GM18511 (cell line): ENCODE measurements around the gene TNF.
A peak's percentile ranks its signal among the peaks of the same experiment; 100 is the strongest.
"Not testable (repeated sequence)": the region's sequence is repeated elsewhere in the genome, so short reads cannot be mapped to it uniquely, and the experiment has no call there.

Source experiments
- ATAC-seq: cut with Tn5 transposase; IDR thresholded peaks from one replicate; pipeline ENCODE4 v1.9.1; 2021; ENCODE audit warnings: mild to moderate bottlenecking, moderate library complexity; ENCODE audit not compliant: unreplicated experiment

Gene TNF

GRCh38 chr6:31586599-31587281 is 11.4 kb downstream of the TNF start:
- ATAC-seq: no peak

DNA sequence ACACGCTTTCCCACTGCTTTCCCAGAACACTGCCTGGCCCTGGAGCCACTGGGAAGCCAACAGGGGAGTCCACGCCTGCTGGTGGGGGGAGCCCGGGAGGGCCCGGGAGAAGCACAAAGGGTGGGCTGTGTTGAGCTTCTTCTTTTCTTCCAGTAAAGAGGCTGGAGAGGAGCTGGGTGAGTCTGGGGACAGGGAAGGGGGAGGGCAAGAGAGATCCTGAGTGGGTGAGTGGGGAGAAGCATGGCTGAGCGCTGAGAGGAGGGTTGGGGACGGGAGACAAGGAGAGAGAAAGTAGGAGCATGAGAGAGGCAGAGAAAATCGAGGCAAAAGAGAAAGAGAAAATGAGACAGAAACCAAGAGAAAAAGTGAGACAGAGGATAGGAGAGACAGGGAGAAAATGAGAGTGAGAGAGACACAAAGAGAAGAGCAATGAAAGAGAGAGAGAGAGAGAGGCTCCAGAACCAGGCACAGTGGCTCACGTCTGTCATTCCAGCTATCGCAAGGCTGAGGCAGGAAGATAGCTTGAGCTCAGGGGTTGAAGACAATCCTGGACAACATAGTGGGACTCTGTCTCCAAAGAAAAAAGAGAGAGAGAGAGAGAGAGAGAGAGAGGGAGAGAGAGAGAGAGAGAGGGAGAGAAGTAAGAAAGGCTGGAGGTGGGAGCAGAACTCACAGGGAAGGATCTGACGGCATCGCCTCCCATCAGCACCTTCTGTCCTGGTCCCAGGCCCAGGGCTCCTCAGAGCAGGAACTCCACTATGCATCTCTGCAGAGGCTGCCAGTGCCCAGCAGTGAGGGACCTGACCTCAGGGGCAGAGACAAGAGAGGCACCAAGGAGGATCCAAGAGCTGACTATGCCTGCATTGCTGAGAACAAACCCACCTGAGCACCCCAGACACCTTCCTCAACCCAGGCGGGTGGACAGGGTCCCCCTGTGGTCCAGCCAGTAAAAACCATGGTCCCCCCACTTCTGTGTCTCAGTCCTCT is 12.7 kb downstream of the TNF start:
- ATAC-seq: no peak

DNA sequence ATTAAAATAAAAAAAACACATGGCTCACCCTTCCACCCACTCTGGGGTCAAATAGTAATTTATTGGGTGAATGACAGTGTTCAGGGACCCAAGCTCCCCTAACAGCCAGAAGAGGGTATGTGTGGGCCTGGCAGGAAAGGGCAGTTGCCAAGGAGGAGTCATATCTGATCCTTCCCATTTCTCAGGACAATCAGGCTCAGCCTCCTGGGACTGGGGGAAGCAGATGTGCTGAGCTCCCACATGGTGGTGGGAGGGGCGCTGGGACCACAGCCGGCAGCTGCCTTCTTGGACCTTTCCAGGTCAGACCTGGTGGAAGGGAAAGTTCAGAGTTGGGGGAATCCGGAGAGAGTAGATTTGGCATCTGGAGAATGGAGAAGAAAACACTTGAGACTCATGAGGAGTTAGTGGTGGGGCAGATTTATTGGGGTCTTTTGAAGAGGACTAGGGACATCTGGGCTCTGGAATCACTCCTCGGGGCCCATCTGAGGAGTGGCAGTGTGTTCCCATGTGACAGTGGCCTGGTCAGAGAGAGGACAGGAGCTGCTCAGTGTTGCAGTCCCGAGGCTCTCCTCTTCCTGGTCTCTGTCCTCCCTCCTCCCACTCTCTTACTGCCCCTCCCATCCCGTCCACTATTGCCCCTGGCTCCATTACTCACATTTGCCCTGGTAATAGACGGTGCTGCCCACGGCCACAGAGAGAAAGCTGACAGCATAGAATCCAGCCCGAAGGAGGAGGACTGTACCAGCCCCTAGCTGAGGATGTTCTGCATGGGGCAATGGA is 13.7 kb downstream of the TNF start:
- ATAC-seq: no peak

DNA sequence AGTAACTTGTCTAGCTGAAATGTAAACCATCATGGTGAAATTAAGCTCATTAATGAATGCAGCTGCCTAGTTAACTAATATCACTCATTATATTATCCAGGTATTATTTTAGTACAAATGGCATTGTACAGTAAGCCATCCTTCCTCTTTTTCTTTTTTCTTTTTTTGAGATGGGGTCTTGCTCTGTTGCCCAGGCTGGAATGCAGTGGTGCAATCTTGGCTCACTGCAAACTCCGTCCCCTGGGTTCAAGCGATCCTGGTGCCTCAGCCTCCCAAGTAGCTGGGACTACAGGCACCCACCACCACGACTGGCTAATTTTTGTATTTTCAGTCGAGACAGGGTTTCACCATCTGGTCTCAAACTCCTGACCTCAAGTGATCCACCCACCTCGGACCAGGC is 15.3 kb downstream of the TNF start:
- not testable (repeated sequence) for ATAC-seq

GRCh38 chr6:31592396-31592771 is 17.0 kb downstream of the TNF start:
- no peak for ATAC-seq

DNA sequence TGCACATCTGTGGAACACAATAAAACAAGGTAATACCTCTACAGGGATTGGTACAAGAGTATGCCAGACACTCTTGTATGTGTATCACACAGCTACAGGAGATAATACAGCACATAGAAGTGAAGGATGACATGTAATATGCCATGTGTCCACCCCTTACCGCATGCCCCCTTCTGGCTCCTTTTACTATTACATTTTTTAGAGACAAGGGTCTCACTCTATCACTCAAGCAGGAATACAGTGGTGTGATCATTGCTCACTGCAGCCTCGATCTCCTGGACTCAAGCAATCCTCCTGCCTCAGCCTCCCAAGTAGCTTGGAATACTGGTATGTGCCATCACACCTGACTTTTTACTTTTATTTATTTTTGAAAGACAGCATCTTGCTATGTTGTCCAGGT is 21.6 kb downstream of the TNF start:
- ATAC-seq: no peak

DNA sequence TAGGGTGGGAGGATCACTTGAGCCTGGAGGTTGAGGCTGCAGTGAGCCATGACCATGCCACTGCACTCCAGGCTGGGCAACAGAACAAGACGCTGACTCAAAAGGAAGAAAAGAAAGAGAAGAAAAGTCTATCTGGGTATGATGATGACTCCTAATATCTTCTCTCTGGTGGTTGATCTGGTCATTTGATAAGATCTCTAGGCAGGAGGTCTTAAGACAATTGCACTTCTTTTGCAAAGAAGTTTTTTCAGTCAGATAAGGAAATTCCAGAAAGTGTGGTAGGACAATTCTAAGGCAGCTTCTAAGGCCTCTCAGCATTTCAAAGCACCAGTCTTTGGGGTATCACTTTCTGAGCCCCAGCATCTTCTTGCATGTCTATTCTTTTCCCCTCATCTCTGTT is 32.0 kb downstream of the TNF start:
- ATAC-seq: no peak

DNA sequence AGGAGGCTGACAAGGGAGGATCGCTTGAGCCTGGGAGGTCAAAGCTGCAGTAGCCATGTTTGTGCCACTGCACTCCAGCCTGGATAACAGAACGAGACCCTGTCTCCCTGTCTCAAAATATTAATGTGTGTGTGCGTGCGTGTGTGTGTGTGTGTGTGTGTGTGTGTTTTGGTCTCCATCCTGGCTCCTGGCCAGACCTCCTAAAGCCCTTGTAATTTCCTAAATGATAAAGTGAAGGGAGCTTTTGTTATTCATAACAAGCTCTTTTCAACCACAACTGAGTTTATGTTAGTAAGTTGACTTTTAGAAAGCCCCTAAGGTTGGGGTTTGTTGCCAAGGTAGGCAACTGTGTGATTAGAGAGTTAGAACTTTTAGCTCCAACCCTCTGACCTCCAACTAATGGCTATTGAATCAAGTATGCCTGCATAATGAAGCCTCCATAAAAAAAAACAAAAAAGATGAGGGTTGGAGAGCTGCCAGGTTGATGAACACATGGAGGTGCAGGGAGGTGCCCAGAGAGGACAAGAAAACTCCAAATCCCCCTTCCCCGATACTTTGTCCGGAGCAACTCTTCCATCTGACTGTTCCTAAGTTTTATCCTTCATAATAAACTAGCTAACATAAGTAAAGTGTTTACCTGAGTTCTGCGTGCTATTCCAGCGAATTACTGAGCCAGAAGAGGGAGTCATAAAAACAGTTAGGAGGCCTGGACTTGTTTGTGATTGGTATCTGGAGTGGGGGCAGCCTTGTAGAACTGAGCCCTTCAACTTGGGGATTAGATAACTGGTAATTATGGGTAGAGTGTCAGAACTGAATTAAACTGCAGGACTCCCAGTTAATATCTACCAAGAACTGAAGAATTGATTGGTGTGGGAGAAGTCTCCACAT is 34.4 kb downstream of the TNF start:
- no peak for ATAC-seq

DNA sequence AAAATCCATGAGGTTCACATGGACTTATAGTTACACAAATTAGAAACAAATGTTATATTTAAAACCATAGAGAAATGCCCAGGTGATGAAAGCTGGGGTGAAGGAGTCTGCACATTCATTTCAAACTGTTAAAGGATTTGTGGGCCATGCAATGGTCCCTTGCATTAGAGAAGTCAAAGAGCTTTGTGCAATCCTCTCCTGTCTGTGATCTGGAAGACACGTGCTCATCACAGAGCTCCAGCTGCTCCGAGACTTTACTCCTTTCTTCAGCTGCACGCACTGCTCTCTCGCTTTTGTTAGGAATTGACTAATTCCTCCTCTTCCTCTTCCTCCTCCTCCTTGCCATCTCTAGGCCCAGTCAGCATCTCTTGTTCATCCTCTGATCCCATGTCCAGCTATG is 35.6 kb downstream of the TNF start:
- no peak for ATAC-seq

DNA sequence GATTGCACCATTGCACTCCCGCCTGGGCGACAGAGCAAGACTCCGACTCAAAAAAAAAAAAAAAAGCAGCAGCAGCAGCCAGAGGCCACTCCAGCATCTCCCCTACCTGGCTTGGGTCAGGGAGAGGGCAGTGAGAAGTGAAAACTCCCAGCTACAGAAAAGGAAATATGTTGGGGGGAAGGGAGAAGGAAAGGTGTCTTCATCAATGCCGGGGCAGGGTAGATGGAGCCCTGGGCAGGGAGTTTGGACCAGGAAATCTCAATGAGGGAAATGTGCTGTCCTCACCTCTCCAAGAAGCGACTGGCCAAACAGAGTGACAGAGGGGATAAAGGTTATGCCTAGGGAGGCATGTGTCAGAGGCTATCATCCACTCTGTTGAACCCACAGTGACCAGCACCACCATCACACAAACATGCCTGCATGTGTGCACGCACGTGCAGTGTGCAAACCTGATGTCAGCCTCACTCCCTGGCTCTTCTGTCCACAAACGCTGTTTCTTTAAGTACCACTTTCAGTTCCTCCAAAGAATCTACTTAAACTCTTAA is 38.8 kb downstream of the TNF start:
- no peak for ATAC-seq

GRCh38 chr6:31614684-31615578 is 39.6 kb downstream of the TNF start, which contains the start of gene AIF1:
AIF1 (plus strand) TSS chr6:31615234; CDS start chr6:31615330, 96 bp downstream.
- no peak for ATAC-seq

DNA sequence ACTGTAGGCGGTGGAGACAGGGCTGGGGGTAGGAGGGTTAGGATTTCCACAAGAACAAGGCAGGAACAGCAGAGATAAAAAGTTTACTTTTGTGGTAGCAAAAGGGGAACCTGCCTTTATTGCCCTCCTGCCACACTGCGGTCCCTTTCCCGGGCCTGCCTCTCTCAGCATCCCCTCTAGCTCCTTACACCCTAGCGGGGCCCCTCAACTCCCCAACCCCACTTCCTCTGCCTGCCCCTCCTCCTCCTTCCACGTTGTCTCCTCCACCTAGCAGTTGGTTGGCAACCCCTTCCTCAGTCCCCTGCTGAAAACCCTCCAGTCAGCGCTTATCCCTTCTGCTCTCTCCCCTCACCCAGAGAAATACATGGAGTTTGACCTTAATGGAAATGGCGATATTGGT is 40.4 kb downstream of the TNF start:
- ATAC-seq: no peak

- ATAC-seq: no peak
Observed at GRCh38 chr6:31617010-31617409, 41.6 kb downstream of the TNF start.

DNA sequence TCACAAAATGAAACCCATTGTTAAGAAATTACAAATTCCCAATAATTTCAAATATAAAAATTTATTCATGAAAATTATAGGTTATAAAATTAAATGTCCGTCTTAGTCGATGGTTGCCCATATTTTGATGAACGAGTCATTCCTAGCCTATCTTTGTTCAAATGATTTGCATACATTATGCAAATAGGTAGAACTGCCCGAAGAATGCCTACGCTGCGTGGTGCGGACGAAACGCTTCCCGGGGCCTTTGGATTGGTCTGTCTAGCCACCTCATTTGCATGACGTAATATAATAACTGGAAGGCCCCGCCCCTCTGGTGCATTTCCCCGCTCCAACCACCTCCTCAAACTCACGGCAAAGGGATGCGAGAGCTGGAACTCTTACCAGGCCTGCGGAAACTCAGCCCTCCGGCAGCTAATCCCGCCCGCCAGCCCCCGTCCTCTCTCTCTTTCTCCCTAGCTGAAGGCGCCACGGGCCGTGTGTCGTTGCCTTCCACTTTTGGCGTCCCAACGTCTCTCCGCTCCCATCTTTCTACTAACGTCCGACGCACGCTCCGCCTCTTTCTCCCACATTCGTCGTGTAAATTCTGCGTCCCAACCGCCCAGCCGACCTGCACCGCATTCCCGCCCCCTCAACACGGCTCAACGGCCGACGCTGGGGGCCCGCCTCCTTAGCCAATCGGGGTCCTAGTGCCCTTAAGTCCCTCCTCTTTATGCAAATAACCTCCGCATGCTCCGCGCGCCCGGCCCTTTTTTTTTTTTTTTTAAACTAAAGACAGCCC is 44.6 kb downstream of the TNF start:
- peak; percentile 88 for ATAC-seq

- ATAC-seq: peak; percentile 43
Observed at GRCh38 chr6:31620586-31621319, 45.4 kb downstream of the TNF start, which contains the start of gene PRRC2A. PRRC2A (plus strand) TSS chr6:31620715; CDS start chr6:31622790, 2,075 bp downstream.

- ATAC-seq: no peak
Observed at GRCh38 chr6:31621320-31621939, 46.1 kb downstream of the TNF start.

GRCh38 chr6:31621991-31622390 is 46.6 kb downstream of the TNF start:
- ATAC-seq: no peak
